Right lung (tissue), 5 donors: ENCODE data around the gene OR2S2. TPM values are rescaled to one million over a fixed set of nuclear protein-coding genes. Genes with fewer than 3 reads are reported as not detected.

Experiments
- DNase-seq, 2 donors: peaks; one replicate each; pipeline ENCODE4 v3.0.0-alpha.2; 2013
- polyA plus RNA-seq, 5 donors: library from polyadenylated mRNA; unstranded; fragments of 120-200 nt; gene quantifications; one replicate each; pipeline versions ENCODE4 v1.2.1 to v1.2.3, GENCODE V29; 2013; ENCODE audit warnings: inconsistent platforms in 1 of 5, low replicate concordance in 1 of 5; ENCODE audit not compliant: insufficient read length in 5 of 5, insufficient read depth in 1 of 5

Gene OR2S2
- polyA plus RNA-seq, 5 donors = not detected

- no peak for DNase-seq
Measured at GRCh38 chr9:35909274-35909673, 48.7 kb downstream of the OR2S2 start, which contains the start of gene SPAAR. SPAAR (plus strand) TSS chr9:35909490; CDS start chr9:35910464, 974 bp downstream.

GRCh38 chr9:35908504-35909125 lies 49.3 kb downstream of the OR2S2 start:
- DNase-seq = no peak

DNA sequence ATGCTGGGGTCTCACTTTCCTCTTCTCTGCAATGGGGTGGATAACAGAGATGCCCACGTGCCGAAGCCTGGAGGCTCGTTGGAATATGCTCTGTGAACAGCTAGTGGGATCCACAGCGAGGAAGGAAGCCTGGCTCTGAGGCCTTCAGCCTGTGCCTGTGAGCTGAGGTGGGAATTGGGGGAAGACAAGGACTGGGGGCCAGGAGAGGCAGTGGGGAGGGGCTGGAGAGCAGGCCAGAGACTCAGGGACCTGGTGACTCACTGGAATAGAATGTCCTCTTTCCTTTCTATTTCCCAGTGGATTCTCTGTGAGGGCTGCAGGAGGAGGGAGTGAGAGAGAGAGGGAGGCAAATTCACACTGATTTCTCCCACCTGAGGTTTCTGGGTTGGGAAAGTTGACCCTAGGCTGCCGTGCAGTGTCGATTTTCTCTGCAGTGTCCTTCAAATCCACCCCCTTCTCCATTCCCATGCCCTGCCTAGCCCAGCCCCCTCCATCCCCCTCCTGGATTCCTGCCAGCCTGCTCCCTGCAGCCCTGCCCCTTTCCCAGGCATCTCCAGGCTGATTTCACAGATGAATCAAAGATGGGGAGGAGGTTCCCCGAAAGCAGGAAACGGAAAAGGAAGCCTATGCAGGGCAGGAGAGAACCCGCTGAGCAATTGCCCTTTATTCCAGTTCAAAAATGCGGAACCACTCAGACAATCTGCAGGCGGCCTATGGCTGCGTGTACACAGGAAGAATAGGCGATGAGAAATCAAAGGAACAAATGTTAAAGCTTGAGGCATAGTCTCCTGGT lies 50.0 kb downstream of the OR2S2 start:
- DNase-seq = peak; percentile 58

Other genes starting within 250 kb of the OR2S2 start
- gene TLN1, start 226.0 kb downstream of the OR2S2 start, polyA plus RNA-seq = 100 to 1,000 TPM; 116 to 198 (median 132) TPM
- gene CREB3, start 225.5 kb downstream of the OR2S2 start, polyA plus RNA-seq = 10 to 100 TPM; 35.4 to 41.6 (median 37.4) TPM
- gene GBA2, start 208.9 kb downstream of the OR2S2 start, polyA plus RNA-seq = 100 to 1,000 TPM in 1 of 5 donors, 10 to 100 TPM in 4; 85.0 to 106 (median 95.5) TPM
- 10 to 100 TPM; 23.9 to 29.3 (median 25.3) TPM for gene RGP1, start 208.9 kb downstream of the OR2S2 start, polyA plus RNA-seq
- 1 to 10 TPM in 1 of 5 donors, under 1 TPM in 2, not detected in 2; 0.53 to 1.4 (median 0.55) TPM for gene MSMP, start 203.9 kb downstream of the OR2S2 start, polyA plus RNA-seq
- gene NPR2, start 166.6 kb downstream of the OR2S2 start, polyA plus RNA-seq = 10 to 100 TPM; 40.4 to 54.2 (median 47.0) TPM
- 10 to 100 TPM in 4 of 5 donors, 1 to 10 TPM in 1; 8.7 to 12.5 (median 10.7) TPM for gene SPAG8, start 145.9 kb downstream of the OR2S2 start, polyA plus RNA-seq
- 10 to 100 TPM; 29.1 to 42.3 (median 33.5) TPM for gene HINT2, start 143.1 kb downstream of the OR2S2 start, polyA plus RNA-seq
- gene FAM221B, start 129.4 kb downstream of the OR2S2 start, polyA plus RNA-seq = 1 to 10 TPM in 1 of 5 donors, under 1 TPM in 4; 0.48 to 1.0 (median 0.54) TPM
- 10 to 100 TPM; 21.3 to 31.5 (median 27.1) TPM for gene TMEM8B, start 128.9 kb downstream of the OR2S2 start, polyA plus RNA-seq
- gene OR13J1, start 87.8 kb downstream of the OR2S2 start, polyA plus RNA-seq = under 1 TPM in 2 of 5 donors, not detected in 3; 0.13 to 0.27 TPM
- gene HRCT1, start 52.0 kb downstream of the OR2S2 start, polyA plus RNA-seq = under 1 TPM; 0.58 to 0.87 (median 0.71) TPM
- gene SPAAR, start 48.7 kb downstream of the OR2S2 start, polyA plus RNA-seq = 1 to 10 TPM; 2.6 to 4.2 (median 3.5) TPM
- 10 to 100 TPM; 17.4 to 26.6 (median 22.4) TPM for gene RECK, start 78.8 kb upstream of the OR2S2 start, polyA plus RNA-seq
- 10 to 100 TPM; 32.3 to 42.8 (median 39.4) TPM for gene GLIPR2, start 178.6 kb upstream of the OR2S2 start, polyA plus RNA-seq
- under 1 TPM in 3 of 5 donors, not detected in 2; 0.08 to 0.13 (median 0.12) TPM for gene CCIN, start 211.2 kb upstream of the OR2S2 start, polyA plus RNA-seq
- gene CLTA, start 232.8 kb upstream of the OR2S2 start, polyA plus RNA-seq = 100 to 1,000 TPM; 210 to 246 (median 225) TPM